Measurements from ENCODE around the gene DCAF8L2.

- TF ChIP-seq CTCF (tag by site-specific recombination; IDR thresholded peaks at IDR 0.05) (no peak), SALL2 (tag by site-specific recombination; IDR thresholded peaks at IDR 0.05; ENCODE audit: borderline replicate concordance) (no peak), ZNF112 (tag by site-specific recombination; IDR thresholded peaks at IDR 0.05) (no peak), ZEB2 (tag by site-specific recombination; IDR thresholded peaks at IDR 0.05) (no peak), ZNF416 (tag by site-specific recombination; IDR thresholded peaks at IDR 0.05) (no peak)
Observed at GRCh38 chrX:27565992-27566391, 24.2 kb upstream of the DCAF8L2 start.

Data from HEK293 (cell line).